GM23338 (cell line): ENCODE results near the gene INPP4A. TPM values are rescaled to one million over a fixed set of nuclear protein-coding genes. Genes with fewer than 3 reads are reported as not detected.

Source experiments
- ATAC-seq: fragments of 200-7000 bp; cut with Tn5 transposase; 3 replicates; pipeline ENCODE4 v1.9.1; 2020
- DNase-seq: peaks from one replicate; pipeline ENCODE4 v3.0.0-alpha.2; 2015; ENCODE audit warnings: low spot score
- H2AFZ ChIP-seq: fragments of 200-600 bp; sonication (generic); 2 replicates; pipeline ENCODE4 v1.8.0; 2016; ENCODE audit warnings: antibody characterized with exemption, mild to moderate bottlenecking, moderate library complexity
- H3F3A ChIP-seq: fragments of 200-600 bp; sonication (generic); replicated peaks from 2 replicates; pipeline ENCODE4 v1.8.0; 2017; ENCODE audit warnings: antibody characterized with exemption, mixed run types, low read depth
- H3K27ac ChIP-seq: fragments of 200-600 bp; sonication (generic); 2 replicates; pipeline ENCODE4 v1.6.1; 2016; ENCODE audit warnings: low read depth
- H3K27me3 ChIP-seq: fragments of 200-600 bp; sonication (generic); 2 replicates; pipeline ENCODE4 v1.8.0; 2016; ENCODE audit warnings: mild to moderate bottlenecking, mixed run types, moderate library complexity; ENCODE audit not compliant: insufficient read depth
- H3K36me3 ChIP-seq: fragments of 200-600 bp; sonication (generic); 2 replicates; pipeline ENCODE4 v1.8.0; 2016; ENCODE audit warnings: mild to moderate bottlenecking; ENCODE audit not compliant: insufficient read depth
- H3K4me1 ChIP-seq: fragments of 200-600 bp; sonication (generic); 2 replicates; pipeline ENCODE4 v1.8.0; 2016; ENCODE audit warnings: mild to moderate bottlenecking, moderate library complexity; ENCODE audit not compliant: insufficient read depth
- H3K4me2 ChIP-seq: fragments of 200-600 bp; sonication (generic); 2 replicates; pipeline ENCODE4 v1.7.1; 2017; ENCODE audit warnings: mixed run types
- H3K4me3 ChIP-seq: fragments of 200-600 bp; sonication (generic); 2 replicates; pipeline ENCODE4 v1.6.1; 2016; ENCODE audit warnings: mixed run types
- H3K79me2 ChIP-seq: fragments of 200-600 bp; sonication (generic); replicated peaks from 2 replicates; pipeline ENCODE4 v1.8.0; 2017; ENCODE audit warnings: mild to moderate bottlenecking; ENCODE audit not compliant: insufficient read depth
- H3K9me2 ChIP-seq: fragments of 200-600 bp; sonication (generic); 2 replicates; pipeline ENCODE4 v1.8.0; 2017; ENCODE audit not compliant: insufficient read depth
- H4K20me1 ChIP-seq: fragments of 200-600 bp; sonication (generic); replicated peaks from 2 replicates; pipeline ENCODE4 v1.8.0; 2017; ENCODE audit warnings: mild to moderate bottlenecking; ENCODE audit not compliant: insufficient read depth
- H3K27ac Mint-ChIP-seq: 2 replicates; pipeline ENCODE4 v1.8.0; 2020; ENCODE audit warnings: inconsistent platforms, mild to moderate bottlenecking, moderate library complexity, mixed read lengths
- H3K27me3 Mint-ChIP-seq: 3 replicates; pipeline ENCODE4 v1.8.0; 2022; ENCODE audit warnings: low read depth, mild to moderate bottlenecking, moderate library complexity, mixed read lengths, inconsistent platforms; ENCODE audit not compliant: insufficient read depth, poor library complexity
- H3K36me3 Mint-ChIP-seq: 3 replicates; pipeline ENCODE4 v1.8.0; 2021; ENCODE audit warnings: low read depth, mild to moderate bottlenecking, inconsistent platforms, moderate library complexity, mixed read lengths
- H3K4me1 Mint-ChIP-seq: 3 replicates; pipeline ENCODE4 v1.8.0; 2020; ENCODE audit warnings: mild to moderate bottlenecking, inconsistent platforms, mixed read lengths
- H3K4me3 Mint-ChIP-seq: 3 replicates; pipeline ENCODE4 v1.8.0; 2021; ENCODE audit warnings: moderate library complexity, mild to moderate bottlenecking, inconsistent platforms, mixed read lengths
- H3K9me3 Mint-ChIP-seq: 3 replicates; pipeline ENCODE4 v1.8.0; 2020; ENCODE audit warnings: moderate library complexity, mild to moderate bottlenecking, inconsistent platforms, mixed read lengths
- CREB1 ChIP-seq: fragments of 250-450 bp; sonication (Bioruptor Pico); IDR thresholded peaks from 2 replicates; pipeline ENCODE4 v1.5.0; 2020; ENCODE audit warnings: low read depth, mild to moderate bottlenecking, moderate library complexity
- EZH2 ChIP-seq: fragments of 200-600 bp; sonication (generic); IDR thresholded peaks from one replicate; pipeline ENCODE4 v1.8.0; 2017; ENCODE audit warnings: antibody characterized with exemption, mild to moderate bottlenecking, low read depth; ENCODE audit not compliant: unreplicated experiment
- JUNB ChIP-seq: IDR thresholded peaks from one replicate; pipeline ENCODE4 v1.6.1; 2016; ENCODE audit warnings: antibody characterized with exemption; ENCODE audit not compliant: unreplicated experiment
- NANOG ChIP-seq: IDR thresholded peaks from 2 replicates; pipeline ENCODE4 v1.6.1; 2016; ENCODE audit warnings: antibody characterized with exemption, borderline replicate concordance
- POLR2AphosphoS5 ChIP-seq: IDR thresholded peaks from 2 replicates; pipeline ENCODE4 v1.6.1; 2016; ENCODE audit warnings: antibody characterized with exemption, low read depth
- STAT1 ChIP-seq: IDR thresholded peaks from one replicate; pipeline ENCODE4 v1.6.1; 2016; ENCODE audit warnings: antibody characterized with exemption; ENCODE audit not compliant: unreplicated experiment
- ZNF331 ChIP-seq: fragments of 250-450 bp; sonication (Bioruptor Pico); IDR thresholded peaks from 2 replicates; pipeline ENCODE4 v1.5.0; 2020; ENCODE audit warnings: low read depth, mild to moderate bottlenecking, moderate library complexity
- polyA plus RNA-seq: library from polyadenylated mRNA; unstranded; fragments of >200 nt; fragmentation: Nextera tagmentation; extraction: Ambion mirVana; gene quantifications from 2 replicates; pipeline ENCODE4 v1.2.1, GENCODE V29; 2016
- total RNA-seq: library from RNA; depleted of rRNA; stranded (reverse); fragments of >200 nt; shearing (Covaris generic); gene quantifications from 2 replicates; pipeline ENCODE4 v1.2.3, GENCODE V29; 2014
- TF ChIP-seq, protein P1 (sequence below): IDR thresholded peaks from one replicate; pipeline ENCODE4 v1.6.1; 2018; ENCODE audit warnings: antibody characterized with exemption; ENCODE audit not compliant: unreplicated experiment
- TF ChIP-seq, protein P2 (sequence below): IDR thresholded peaks from 2 replicates; pipeline ENCODE4 v1.6.1; 2016; ENCODE audit warnings: antibody characterized with exemption
- TF ChIP-seq, protein P3 (sequence below), 2 experiments: fragments of 200-600 bp in 1 of 2; sonication (generic) in 1 of 2; conservative IDR thresholded peaks; 2 replicates each; pipeline versions ENCODE4 v1.5.1 to v1.6.1; 2016 to 2017; ENCODE audit warnings: antibody characterized with exemption in 2 of 2, low read depth in 2 of 2, mild to moderate bottlenecking in 2 of 2, moderate library complexity in 1 of 2

INPP4A gene
- total and polyA plus RNA-seq, 2 experiments from 2014 or later, result 8.5 to 36.9 TPM

DNA sequence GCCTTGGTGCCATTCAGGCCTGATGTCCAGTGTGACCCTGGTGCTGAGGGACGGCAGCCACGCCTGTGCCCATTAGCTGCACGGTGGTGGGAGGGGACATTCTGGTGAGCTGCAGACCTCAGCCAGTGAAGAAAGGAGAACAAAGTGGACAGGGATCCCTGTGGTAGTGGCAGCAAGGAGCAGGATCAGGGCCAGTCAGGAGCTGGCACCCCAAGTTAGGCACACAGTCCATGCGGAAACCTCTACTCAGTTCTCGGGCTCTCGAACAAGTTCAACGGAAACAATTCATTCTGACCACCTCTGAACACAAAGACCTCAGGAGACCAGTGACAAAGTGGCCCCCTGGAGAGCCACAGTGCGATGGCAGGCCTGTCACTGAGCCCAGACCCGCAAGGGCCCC, 133.6 kb downstream of the INPP4A start (continued):
- TF ChIP-seq, protein P1, sequence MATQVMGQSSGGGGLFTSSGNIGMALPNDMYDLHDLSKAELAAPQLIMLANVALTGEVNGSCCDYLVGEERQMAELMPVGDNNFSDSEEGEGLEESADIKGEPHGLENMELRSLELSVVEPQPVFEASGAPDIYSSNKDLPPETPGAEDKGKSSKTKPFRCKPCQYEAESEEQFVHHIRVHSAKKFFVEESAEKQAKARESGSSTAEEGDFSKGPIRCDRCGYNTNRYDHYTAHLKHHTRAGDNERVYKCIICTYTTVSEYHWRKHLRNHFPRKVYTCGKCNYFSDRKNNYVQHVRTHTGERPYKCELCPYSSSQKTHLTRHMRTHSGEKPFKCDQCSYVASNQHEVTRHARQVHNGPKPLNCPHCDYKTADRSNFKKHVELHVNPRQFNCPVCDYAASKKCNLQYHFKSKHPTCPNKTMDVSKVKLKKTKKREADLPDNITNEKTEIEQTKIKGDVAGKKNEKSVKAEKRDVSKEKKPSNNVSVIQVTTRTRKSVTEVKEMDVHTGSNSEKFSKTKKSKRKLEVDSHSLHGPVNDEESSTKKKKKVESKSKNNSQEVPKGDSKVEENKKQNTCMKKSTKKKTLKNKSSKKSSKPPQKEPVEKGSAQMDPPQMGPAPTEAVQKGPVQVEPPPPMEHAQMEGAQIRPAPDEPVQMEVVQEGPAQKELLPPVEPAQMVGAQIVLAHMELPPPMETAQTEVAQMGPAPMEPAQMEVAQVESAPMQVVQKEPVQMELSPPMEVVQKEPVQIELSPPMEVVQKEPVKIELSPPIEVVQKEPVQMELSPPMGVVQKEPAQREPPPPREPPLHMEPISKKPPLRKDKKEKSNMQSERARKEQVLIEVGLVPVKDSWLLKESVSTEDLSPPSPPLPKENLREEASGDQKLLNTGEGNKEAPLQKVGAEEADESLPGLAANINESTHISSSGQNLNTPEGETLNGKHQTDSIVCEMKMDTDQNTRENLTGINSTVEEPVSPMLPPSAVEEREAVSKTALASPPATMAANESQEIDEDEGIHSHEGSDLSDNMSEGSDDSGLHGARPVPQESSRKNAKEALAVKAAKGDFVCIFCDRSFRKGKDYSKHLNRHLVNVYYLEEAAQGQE, result no peak

DNA sequence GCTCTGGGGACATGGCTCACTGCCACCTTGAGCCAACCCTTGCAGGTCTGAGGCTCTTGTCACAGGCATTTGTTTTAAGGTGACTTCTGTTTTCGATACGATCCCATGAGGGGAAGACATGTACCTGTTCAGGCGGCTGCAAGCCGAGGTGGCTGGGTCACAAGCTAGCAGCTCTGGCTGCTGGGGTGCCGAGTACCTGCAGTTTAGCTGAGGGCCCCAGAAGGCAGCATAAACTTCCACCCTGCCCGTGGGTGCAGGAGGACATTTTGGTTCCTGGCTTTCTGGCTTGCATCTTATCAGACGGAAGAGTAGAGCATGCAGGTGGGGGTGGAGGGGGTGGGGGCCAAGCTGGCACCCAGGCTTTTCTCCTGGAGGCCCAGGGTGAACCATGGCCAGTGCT, 135.3 kb downstream of the INPP4A start:
- Mint-ChIP-seq H3K27ac (no peak overlapping the region), H3K9me3 (no peaks in the 10 kb centered on the region), H3K36me3 (peaks cover 15% of the 10 kb centered on the region), H3K4me3 (no peak overlapping the region), H3K27me3 (no peaks in the 10 kb centered on the region), H3K4me1 (no peaks in the 10 kb centered on the region; the same call in 2 of the 3 replicates)
- Histone ChIP-seq H3K4me3 (no peak overlapping the region), H3K27ac (no peak overlapping the region), H3K4me1 (no peaks in the 10 kb centered on the region), H3F3A (no peaks in the 10 kb centered on the region), H3K36me3 (0 out of 2 replicates have a peak, but pooled peaks cover 4% of the 10 kb centered on the region), H3K9me2 (no peaks in the 10 kb centered on the region), H4K20me1 (no peaks in the 10 kb centered on the region; the same call in none of the 2 replicates), H3K79me2 (no peaks in the 10 kb centered on the region), H2AFZ (no peak overlapping the region), H3K4me2 (no peak overlapping the region), H3K27me3 (no peaks in the 10 kb centered on the region)
- ATAC-seq, result no peak
- TF ChIP-seq JUNB (no peak), POLR2AphosphoS5 (no peak)
- TF ChIP-seq, protein P2, sequence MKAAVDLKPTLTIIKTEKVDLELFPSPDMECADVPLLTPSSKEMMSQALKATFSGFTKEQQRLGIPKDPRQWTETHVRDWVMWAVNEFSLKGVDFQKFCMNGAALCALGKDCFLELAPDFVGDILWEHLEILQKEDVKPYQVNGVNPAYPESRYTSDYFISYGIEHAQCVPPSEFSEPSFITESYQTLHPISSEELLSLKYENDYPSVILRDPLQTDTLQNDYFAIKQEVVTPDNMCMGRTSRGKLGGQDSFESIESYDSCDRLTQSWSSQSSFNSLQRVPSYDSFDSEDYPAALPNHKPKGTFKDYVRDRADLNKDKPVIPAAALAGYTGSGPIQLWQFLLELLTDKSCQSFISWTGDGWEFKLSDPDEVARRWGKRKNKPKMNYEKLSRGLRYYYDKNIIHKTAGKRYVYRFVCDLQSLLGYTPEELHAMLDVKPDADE, result no peak
- no peak for DNase-seq

DNA sequence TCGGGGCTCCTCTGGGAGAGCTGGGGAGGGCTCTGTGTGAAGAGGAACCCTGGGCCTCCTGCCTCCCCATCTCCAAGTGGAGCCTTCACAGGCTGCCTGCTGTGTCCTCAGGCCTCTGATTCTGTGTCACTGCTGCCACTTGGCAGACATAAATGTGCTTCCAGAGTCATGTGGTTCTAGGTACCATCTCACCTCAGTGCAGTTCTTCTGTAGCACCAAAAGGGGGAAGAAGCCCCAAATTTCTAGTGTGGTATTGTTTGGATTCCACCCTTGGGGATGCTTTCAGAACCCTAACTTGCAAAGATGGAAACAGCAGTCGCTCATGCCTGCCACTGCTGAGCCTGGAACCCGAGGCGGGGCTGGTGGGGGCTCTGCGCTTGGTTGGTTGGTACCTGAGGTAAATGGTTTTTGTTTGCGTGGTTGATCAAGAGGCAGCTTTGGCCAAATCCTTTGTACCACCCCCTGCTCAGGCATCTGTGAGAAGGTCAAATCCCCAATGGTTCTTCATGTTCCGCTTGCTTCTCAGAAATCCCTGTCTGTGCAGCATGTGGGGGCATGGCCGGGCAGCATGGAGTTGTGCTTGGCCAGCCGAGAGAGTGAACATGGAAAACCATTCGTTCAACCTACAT, 136.1 kb downstream of the INPP4A start:
- Histone ChIP-seq H3K27ac (no peak overlapping the region), H3K79me2 (no peaks in the 10 kb centered on the region), H2AFZ (no peak overlapping the region), H3K27me3 (no peaks in the 10 kb centered on the region), H3K4me2 (no peak overlapping the region), H3K4me3 (no peak overlapping the region), H3K4me1 (no peaks in the 10 kb centered on the region), H3K9me2 (no peaks in the 10 kb centered on the region), H4K20me1 (no peaks in the 10 kb centered on the region; the same call in 1 of the 2 replicates), H3F3A (no peaks in the 10 kb centered on the region), H3K36me3 (0 out of 2 replicates have a peak, but pooled peaks cover 4% of the 10 kb centered on the region)
- Mint-ChIP-seq H3K36me3 (peaks cover 16% of the 10 kb centered on the region), H3K27me3 (no peaks in the 10 kb centered on the region), H3K9me3 (no peaks in the 10 kb centered on the region), H3K27ac (no peak overlapping the region), H3K4me3 (no peak overlapping the region), H3K4me1 (no peaks in the 10 kb centered on the region; the same call in 2 of the 3 replicates)
- DNase-seq (no peak), ATAC-seq (no peak)
- TF ChIP-seq STAT1, result no peak
- no peak for TF ChIP-seq NANOG
- TF ChIP-seq CREB1, result no peak
- TF ChIP-seq, protein P3, sequence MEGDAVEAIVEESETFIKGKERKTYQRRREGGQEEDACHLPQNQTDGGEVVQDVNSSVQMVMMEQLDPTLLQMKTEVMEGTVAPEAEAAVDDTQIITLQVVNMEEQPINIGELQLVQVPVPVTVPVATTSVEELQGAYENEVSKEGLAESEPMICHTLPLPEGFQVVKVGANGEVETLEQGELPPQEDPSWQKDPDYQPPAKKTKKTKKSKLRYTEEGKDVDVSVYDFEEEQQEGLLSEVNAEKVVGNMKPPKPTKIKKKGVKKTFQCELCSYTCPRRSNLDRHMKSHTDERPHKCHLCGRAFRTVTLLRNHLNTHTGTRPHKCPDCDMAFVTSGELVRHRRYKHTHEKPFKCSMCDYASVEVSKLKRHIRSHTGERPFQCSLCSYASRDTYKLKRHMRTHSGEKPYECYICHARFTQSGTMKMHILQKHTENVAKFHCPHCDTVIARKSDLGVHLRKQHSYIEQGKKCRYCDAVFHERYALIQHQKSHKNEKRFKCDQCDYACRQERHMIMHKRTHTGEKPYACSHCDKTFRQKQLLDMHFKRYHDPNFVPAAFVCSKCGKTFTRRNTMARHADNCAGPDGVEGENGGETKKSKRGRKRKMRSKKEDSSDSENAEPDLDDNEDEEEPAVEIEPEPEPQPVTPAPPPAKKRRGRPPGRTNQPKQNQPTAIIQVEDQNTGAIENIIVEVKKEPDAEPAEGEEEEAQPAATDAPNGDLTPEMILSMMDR (conservative IDR thresholded peaks at IDR 0.05; ENCODE audit: low read depth in 2 of 2), result no peak
- TF ChIP-seq JUNB, result no peak
- TF ChIP-seq POLR2AphosphoS5, result no peak
- no peak for TF ChIP-seq ZNF331 (CRISPR knock-in tag)
- TF ChIP-seq EZH2, result no peak
